ENCODE data around the gene LIPK. TPM values are rescaled to one million over a fixed set of nuclear protein-coding genes. Genes with fewer than 3 reads are reported as not detected.

Gene LIPK
- total and polyA plus RNA-seq, 2 of the 8 experiments (the other 6 are each of a cell fraction or from before 2014, with no cell fraction given): not detected

GRCh38 chr10:88733215-88733614 lies 27.2 kb downstream of the LIPK start:
- no peak overlapping the region for H4K8ac ChIP-seq (ENCODE audit: extremely low read depth, insufficient read depth, low read length)
- no peaks in the 10 kb centered on the region for H3K36me3 ChIP-seq (ENCODE audit: control insufficient read depth in 2 of 4, insufficient read depth in 4 of 4, low read length in 3 of 4)
- no peak overlapping the region for H3K4ac ChIP-seq (replicated peaks; ENCODE audit: insufficient read length, low read depth, low read length)
- DNase-seq (ENCODE audit: low read depth in 1 of 2, low spot score in 2 of 2): no peak
- 100% methylated on average over 2 of the region's 2 CpGs; no CpG with 5 or more reads in 1 of the 2 experiments for WGBS, 2 experiments (ENCODE audit: extremely low coverage in 1 of 2, insufficient coverage in 1 of 2, insufficient read length in 1 of 2, insufficient replicate concordance in 2 of 2, low coverage in 1 of 2, low lambda C conversion rate in 2 of 2, missing lambda C conversion rate in 1 of 2)
- H3K27ac ChIP-seq (ENCODE audit: low read depth, low read length): no peak overlapping the region
- no peaks in the 10 kb centered on the region; a peak in 1 of 7 replicates for H3K27me3 ChIP-seq (replicated peaks in 1 of 4; ENCODE audit: control insufficient read depth in 3 of 4, extremely low read depth in 1 of 4, insufficient read depth in 3 of 4, low read length in 3 of 4)
- no peak overlapping the region for H2BK5ac ChIP-seq (ENCODE audit: low read depth, low read length)
- no peak overlapping the region for H3K14ac ChIP-seq (ENCODE audit: insufficient read length)
- no peak overlapping the region for H3K18ac ChIP-seq (ENCODE audit: extremely low read depth, low read length)
- H4K5ac ChIP-seq (ENCODE audit: insufficient read length, low read depth, low read length): no peak overlapping the region
- no peak overlapping the region for H3K9ac ChIP-seq (replicated peaks in 1 of 4; ENCODE audit: extremely low read depth in 1 of 4, low read depth in 3 of 4, low read length in 3 of 4)
- no peak overlapping the region for H4K91ac ChIP-seq (replicated peaks; ENCODE audit: insufficient read length, low read length)
- no peaks in the 10 kb centered on the region for H3K9me3 ChIP-seq (ENCODE audit: insufficient read depth in 2 of 2, low read depth in 1 of 2, low read length in 1 of 2)
- no peaks in the 10 kb centered on the region for H3K79me1 ChIP-seq (ENCODE audit: low read depth, low read length)
- H2AFZ ChIP-seq (ENCODE audit: low read length): no peak overlapping the region
- ChIA-PET POLR2A (ENCODE audit: partially characterized antibody) (no interaction called here), CTCF (ENCODE audit: partially characterized antibody) (interaction anchor here (0.7 to 7.5 kb wide), 8 partner anchors 12 to 90 kb away, joined by 3 to 95 read pairs (median 4); no protein-coding TSS in a partner anchor)
- no peaks in the 10 kb centered on the region for H4K20me1 ChIP-seq (replicated peaks in 1 of 2; ENCODE audit: control insufficient read depth in 1 of 2, insufficient read depth in 2 of 2, low read length in 2 of 2)
- no peak overlapping the region for H2AK5ac ChIP-seq (ENCODE audit: low read depth, low read length)
- no peaks in the 10 kb centered on the region for H3K79me2 ChIP-seq (ENCODE audit: control insufficient read depth in 1 of 2, insufficient read depth in 2 of 2, low read length in 2 of 2)
- TF ChIP-seq NANOG (IDR thresholded peaks at IDR 0.05; ENCODE audit: insufficient read depth, low read depth, low read length, poor library complexity, severe bottlenecking): no peak
- no peak for TF ChIP-seq TCF12 (IDR thresholded peaks at IDR 0.05; ENCODE audit: low read depth, low read length)
- TF ChIP-seq E2F6 (IDR thresholded peaks at IDR 0.05): no peak
- no peak for TF ChIP-seq TAF7 (optimal IDR thresholded peaks at IDR 0.05; ENCODE audit: borderline replicate concordance, low read depth, low read length)
- no peak overlapping the region for H2BK15ac ChIP-seq (ENCODE audit: low read length)
- H2BK120ac ChIP-seq (replicated peaks; ENCODE audit: low read depth, low read length): no peak overlapping the region
- no peak for FAIRE-seq
- H3K4me2 ChIP-seq (ENCODE audit: insufficient read depth in 1 of 2, low read depth in 2 of 2, low read length in 2 of 2): no peak overlapping the region
- H3K56ac ChIP-seq (replicated peaks; ENCODE audit: insufficient read length, low read depth, low read length): no peak overlapping the region
- peaks cover 0 to 6% (median 2%) of the 10 kb centered on the region in 4 experiments; a peak in 3 of 7 replicates for H3K4me1 ChIP-seq (replicated peaks in 1 of 4; ENCODE audit: control insufficient read depth in 3 of 4, insufficient read depth in 4 of 4, low read length in 3 of 4)
- no peak overlapping the region for H2BK20ac ChIP-seq (ENCODE audit: low read length)
- H3K4me3 ChIP-seq (ENCODE audit: extremely low read depth in 1 of 4, insufficient read depth in 2 of 4, low read depth in 3 of 4, low read length in 4 of 4): no peak overlapping the region
- H3K23ac ChIP-seq (ENCODE audit: insufficient read length): no peak overlapping the region
- H2BK12ac ChIP-seq (ENCODE audit: low read depth, low read length): no peak overlapping the region
- no peaks in the 10 kb centered on the region for H3K23me2 ChIP-seq (ENCODE audit: low read depth, low read length)

Measured in H1 (cell line).